GM12864 (cell line): Measurements from ENCODE around the gene EIF4G3.
A peak's percentile ranks its signal among the peaks of the same experiment; 100 is the strongest.
"Not testable (repeated sequence)": the region's sequence is repeated elsewhere in the genome, so short reads cannot be mapped to it uniquely, and the experiment has no call there.

Source experiments
- DNase-seq: peaks from one replicate; pipeline ENCODE4 v3.0.0-alpha.2; 2011; ENCODE audit warnings: low read depth
- H3K4me3 ChIP-seq: 2 replicates; pipeline ENCODE4 v1.5.1; 2011; ENCODE audit warnings: mild to moderate bottlenecking, low read depth, low read length, control low read depth
- CTCF ChIP-seq: IDR thresholded peaks from 2 replicates; pipeline ENCODE4 v1.5.1; 2011; ENCODE audit warnings: low read depth, mild to moderate bottlenecking, moderate library complexity, low read length, control low read depth, inconsistent platforms; ENCODE audit errors: missing control alignments

Gene EIF4G3

DNA sequence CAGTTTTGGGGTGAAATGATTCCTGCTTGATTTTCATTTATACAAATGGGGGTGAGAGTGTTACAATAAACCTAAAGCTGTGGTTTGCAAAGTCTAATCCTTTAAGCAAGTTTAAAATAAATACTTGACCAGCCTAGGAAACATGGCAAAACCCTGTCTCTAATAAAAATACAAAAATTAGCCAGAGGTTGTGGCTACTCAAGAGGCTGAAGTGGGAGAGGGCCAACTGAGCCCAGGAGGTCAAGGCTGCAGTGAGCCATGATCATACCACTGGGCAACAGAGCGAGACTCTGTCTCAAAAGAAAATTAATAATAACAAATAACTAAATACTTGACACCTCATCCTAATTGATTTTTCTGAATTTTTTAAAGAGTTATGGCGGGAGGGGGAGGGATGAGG lies 110.8 kb downstream of the EIF4G3 start:
- no peak for TF ChIP-seq CTCF
- no peak for DNase-seq
- H3K4me3 ChIP-seq: no peak overlapping the region

DNA sequence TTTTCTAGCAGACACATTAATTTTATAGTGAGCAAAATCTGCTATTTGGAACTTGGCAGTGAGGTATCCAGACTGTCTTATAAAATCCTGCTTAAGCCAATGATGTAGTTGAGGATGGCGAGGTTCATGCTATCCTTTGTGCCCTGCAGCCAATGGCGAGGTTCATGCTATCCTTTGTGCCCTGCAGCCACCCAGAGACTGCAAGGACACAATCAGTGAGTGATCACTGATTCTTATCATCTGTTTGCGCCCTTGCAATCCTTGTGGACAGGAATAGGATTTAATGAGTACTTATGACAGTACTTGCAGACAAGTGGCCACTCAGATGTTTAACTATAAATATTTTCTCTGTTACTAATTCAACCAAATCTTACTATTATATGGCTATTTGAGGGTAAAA lies 112.6 kb downstream of the EIF4G3 start:
- TF ChIP-seq CTCF: no peak
- DNase-seq: no peak
- no peak overlapping the region for H3K4me3 ChIP-seq

- H3K4me3 ChIP-seq: no peak overlapping the region
- TF ChIP-seq CTCF: no peak
- no peak for DNase-seq
Measured at GRCh38 chr1:21060523-21060922, 116.2 kb downstream of the EIF4G3 start.

DNA sequence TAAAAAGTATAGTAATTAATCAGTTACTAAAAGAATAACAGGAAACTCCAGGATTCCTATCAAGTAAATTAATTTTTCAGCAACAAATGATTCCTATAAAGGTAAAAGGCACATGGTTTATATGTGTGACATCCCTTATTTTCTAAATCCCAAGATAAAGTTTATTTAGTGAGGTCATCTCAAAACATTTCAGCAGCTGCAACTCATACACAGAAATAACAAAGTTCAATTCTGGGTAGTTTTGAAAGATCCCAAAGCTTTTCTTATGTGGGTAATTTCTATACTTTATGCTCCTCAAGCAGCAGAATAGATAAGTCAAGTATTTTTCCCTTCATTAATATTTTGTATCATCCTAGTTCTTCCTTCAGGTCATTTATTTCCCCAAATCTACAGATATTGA lies 117.7 kb downstream of the EIF4G3 start:
- TF ChIP-seq CTCF: no peak
- DNase-seq: no peak
- H3K4me3 ChIP-seq: no peak overlapping the region

GRCh38 chr1:21058035-21058793 lies 118.5 kb downstream of the EIF4G3 start:
- DNase-seq: no peak
- no peak overlapping the region for H3K4me3 ChIP-seq
- TF ChIP-seq CTCF: no peak

DNA sequence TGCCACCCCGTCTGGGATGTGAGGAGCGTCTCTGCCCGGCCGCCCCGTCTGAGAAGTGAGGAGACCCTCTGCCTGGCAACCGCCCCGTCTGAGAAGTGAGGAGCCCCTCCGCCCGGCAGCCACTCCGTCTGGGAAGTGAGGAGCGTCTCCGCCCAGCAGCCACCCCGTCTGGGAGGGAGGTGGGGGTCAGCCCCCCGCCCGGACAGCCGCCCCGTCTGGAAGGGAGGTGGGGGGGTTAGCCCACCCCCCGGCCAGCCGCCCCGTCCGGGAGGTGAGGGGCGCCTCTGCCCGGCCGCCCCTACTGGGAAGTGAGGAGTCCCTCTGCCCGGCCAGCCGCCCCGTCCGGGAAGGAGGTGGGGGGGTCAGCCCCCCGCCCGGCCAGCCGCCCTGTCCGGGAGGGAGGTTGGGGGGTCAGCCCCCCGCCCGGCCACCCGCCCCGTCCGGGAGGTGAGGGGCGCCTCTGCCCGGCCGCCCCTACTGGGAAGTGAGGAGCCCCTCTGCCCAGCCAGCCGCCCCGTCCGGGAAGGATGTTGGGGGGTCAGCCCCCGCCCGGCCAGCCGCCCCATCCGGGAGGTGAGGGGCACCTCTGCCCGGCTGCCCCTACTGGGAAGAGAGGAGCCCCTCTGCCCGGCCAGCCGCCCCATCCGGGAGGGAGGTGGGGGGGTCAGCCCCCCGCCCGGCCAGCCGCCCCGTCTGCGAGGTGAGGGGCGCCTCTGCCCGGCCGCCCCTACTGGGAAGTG lies 123.3 kb downstream of the EIF4G3 start:
- DNase-seq, H3K4me3 ChIP-seq: not testable (repeated sequence)

DNA sequence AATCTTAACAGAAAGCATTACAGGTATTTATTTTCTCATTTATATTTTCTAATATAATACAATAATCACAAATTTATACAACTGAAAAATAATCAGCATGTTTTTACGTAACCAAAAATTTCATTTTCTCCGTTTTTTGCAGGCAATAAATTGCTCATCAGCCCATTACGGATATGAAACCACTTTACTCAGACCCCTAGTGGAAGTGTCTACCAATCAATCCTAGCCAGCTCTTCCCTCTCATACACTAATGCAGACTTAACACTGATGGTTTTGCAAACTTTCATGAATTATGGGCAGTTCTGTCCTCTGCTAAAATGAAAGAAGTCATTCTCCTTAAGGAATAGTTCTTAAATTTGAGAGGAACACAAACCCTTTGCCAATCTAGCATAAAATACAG lies 124.7 kb downstream of the EIF4G3 start:
- peak; percentile 6 for TF ChIP-seq CTCF
- no peak for DNase-seq

More for the DNA sequence above, 124.7 kb downstream of the EIF4G3 start:
- no peak overlapping the region for H3K4me3 ChIP-seq
